H1 (cell line): Measurements from ENCODE around the gene XDH. TPM values are rescaled to one million over a fixed set of nuclear protein-coding genes. Genes with fewer than 3 reads are reported as not detected.

Experiments
- CTCF ChIA-PET: fragments of 300-600 bp; sonication (Branson Sonifier 250); formaldehyde crosslinking; loops from one replicate; lab custom pipeline; 2021; ENCODE audit not compliant: partially characterized antibody; lab: Charles Lee
- POLR2A ChIA-PET: fragments of 300-600 bp; sonication (Branson Sonifier 250); formaldehyde crosslinking; loops from one replicate; lab custom pipeline; 2021; ENCODE audit warnings: inconsistent platforms; ENCODE audit not compliant: partially characterized antibody; lab: Charles Lee
- DNase-seq, 2 experiments: peaks; one replicate each; pipeline versions ENCODE4 v3.0.0 to v3.0.0-alpha.2; 2010 to 2022; ENCODE audit warnings: low spot score in 2 of 2, low read depth in 1 of 2, mixed read lengths in 1 of 2
- FAIRE-seq: peaks from 2 replicates; lab custom pipeline; 2011; peaks lifted over from hg19 to GRCh38; lab: Jason Lieb, UNC
- H2AFZ ChIP-seq: 2 replicates; pipeline ENCODE4 v1.8.1; 2012; ENCODE audit warnings: low read length, inconsistent platforms
- H2AK5ac ChIP-seq: 2 replicates; pipeline ENCODE4 v1.6.1; 2013; ENCODE audit warnings: low read depth, low read length
- H2BK120ac ChIP-seq: replicated peaks from 2 replicates; pipeline ENCODE3; 2013; ENCODE audit warnings: low read depth, low read length, inconsistent platforms
- H2BK12ac ChIP-seq: 2 replicates; pipeline ENCODE4 v1.6.1; 2013; ENCODE audit warnings: low read depth, low read length
- H2BK15ac ChIP-seq: 2 replicates; pipeline ENCODE4 v1.6.1; 2013; ENCODE audit warnings: low read length
- H2BK20ac ChIP-seq: 2 replicates; pipeline ENCODE4 v1.6.1; 2013; ENCODE audit warnings: low read length
- H2BK5ac ChIP-seq: 2 replicates; pipeline ENCODE4 v1.6.1; 2013; ENCODE audit warnings: low read depth, low read length
- H3K14ac ChIP-seq: 2 replicates; pipeline ENCODE4 v1.6.1; 2013; ENCODE audit warnings: inconsistent platforms; ENCODE audit not compliant: insufficient read length
- H3K18ac ChIP-seq: 2 replicates; pipeline ENCODE4 v1.6.1; 2013; ENCODE audit warnings: low read length; ENCODE audit errors: extremely low read depth
- H3K23ac ChIP-seq: 2 replicates; pipeline ENCODE4 v1.6.1; 2013; ENCODE audit warnings: inconsistent platforms; ENCODE audit not compliant: insufficient read length
- H3K23me2 ChIP-seq: 2 replicates; pipeline ENCODE4 v1.6.1; 2013; ENCODE audit warnings: low read depth, low read length
- H3K27ac ChIP-seq: 2 replicates; pipeline ENCODE4 v1.6.1; 2011; ENCODE audit warnings: low read depth, low read length, inconsistent platforms
- H3K27me3 ChIP-seq, 4 experiments: replicated peaks in 1 of 4; 1 replicate in 1 of 4; 2 replicates in 3 of 4; pipeline versions ENCODE4 v1.6.1 to v1.8.1; 2011 to 2013; ENCODE audit warnings: low read length in 3 of 4, mild to moderate bottlenecking in 3 of 4, inconsistent platforms in 2 of 4, mixed read lengths in 2 of 4, moderate library complexity in 1 of 4; ENCODE audit not compliant: control insufficient read depth in 3 of 4, insufficient read depth in 3 of 4; ENCODE audit errors: extremely low read depth in 1 of 4
- H3K36me3 ChIP-seq, 4 experiments: 2 replicates each; pipeline versions ENCODE4 v1.6.1 to v1.8.1; 2011 to 2013; ENCODE audit warnings: mild to moderate bottlenecking in 4 of 4, low read length in 3 of 4, moderate library complexity in 2 of 4, control low read depth in 1 of 4, inconsistent platforms in 1 of 4; ENCODE audit not compliant: insufficient read depth in 4 of 4, control insufficient read depth in 2 of 4
- H3K4ac ChIP-seq: replicated peaks from 2 replicates; pipeline ENCODE3; 2013; ENCODE audit warnings: low read length, low read depth, mixed read lengths, inconsistent platforms; ENCODE audit not compliant: insufficient read length
- H3K4me1 ChIP-seq, 4 experiments: replicated peaks in 1 of 4; 1 replicate in 1 of 4; 2 replicates in 3 of 4; pipeline versions ENCODE4 v1.6.1 to v1.8.1; 2011 to 2013; ENCODE audit warnings: low read length in 3 of 4, inconsistent platforms in 2 of 4, mixed read lengths in 1 of 4; ENCODE audit not compliant: insufficient read depth in 4 of 4, control insufficient read depth in 3 of 4
- H3K4me2 ChIP-seq, 2 experiments: 2 replicates each; pipeline versions ENCODE4 v1.6.1 to v1.8.1; 2011 to 2013; ENCODE audit warnings: low read depth in 2 of 2, low read length in 2 of 2, control low read depth in 1 of 2, inconsistent platforms in 1 of 2, mild to moderate bottlenecking in 1 of 2; ENCODE audit not compliant: insufficient read depth in 1 of 2
- H3K4me3 ChIP-seq, 4 experiments: fragments of 200-600, 300-600 bp in 1 of 4; sonication (generic), shearing (Covaris generic), sonication (Bioruptor Twin) in 1 of 4; 2 replicates each; pipeline versions ENCODE4 v1.5.1 to v1.8.1; 2011 to 2016; ENCODE audit warnings: low read length in 4 of 4, low read depth in 3 of 4, control low read depth in 2 of 4, inconsistent platforms in 2 of 4, mild to moderate bottlenecking in 2 of 4, mixed read lengths in 1 of 4, moderate library complexity in 1 of 4; ENCODE audit not compliant: insufficient read depth in 2 of 4; ENCODE audit errors: extremely low read depth in 1 of 4
- H3K56ac ChIP-seq: replicated peaks from 2 replicates; pipeline ENCODE3; 2013; ENCODE audit warnings: low read depth, mild to moderate bottlenecking, mixed read lengths, low read length, inconsistent platforms; ENCODE audit not compliant: insufficient read length
- H3K79me1 ChIP-seq: 2 replicates; pipeline ENCODE4 v1.6.1; 2013; ENCODE audit warnings: low read depth, low read length, control low read depth
- H3K79me2 ChIP-seq, 2 experiments: 2 replicates each; pipeline versions ENCODE4 v1.6.1 to v1.8.1; 2012 to 2013; ENCODE audit warnings: low read length in 2 of 2, mild to moderate bottlenecking in 2 of 2, inconsistent platforms in 1 of 2; ENCODE audit not compliant: insufficient read depth in 2 of 2, control insufficient read depth in 1 of 2
- H3K9ac ChIP-seq, 4 experiments: replicated peaks in 1 of 4; 1 replicate in 1 of 4; 2 replicates in 3 of 4; pipeline versions ENCODE4 v1.6.1 to v1.8.1; 2011 to 2013; ENCODE audit warnings: low read depth in 3 of 4, low read length in 3 of 4, control low read depth in 2 of 4, mild to moderate bottlenecking in 2 of 4, moderate library complexity in 2 of 4, inconsistent platforms in 1 of 4; ENCODE audit errors: extremely low read depth in 1 of 4
- H3K9me3 ChIP-seq, 2 experiments: 2 replicates each; pipeline versions ENCODE4 v1.6.1 to v1.8.1; 2012 to 2013; ENCODE audit warnings: mild to moderate bottlenecking in 2 of 2, moderate library complexity in 2 of 2, control low read depth in 1 of 2, inconsistent platforms in 1 of 2, low read depth in 1 of 2, low read length in 1 of 2, mixed read lengths in 1 of 2; ENCODE audit not compliant: insufficient read depth in 2 of 2
- H4K20me1 ChIP-seq, 2 experiments: replicated peaks in 1 of 2; 2 replicates each; pipeline versions ENCODE3 to v1.8.1; 2011 to 2013; ENCODE audit warnings: inconsistent platforms in 2 of 2, low read length in 2 of 2, mild to moderate bottlenecking in 1 of 2; ENCODE audit not compliant: insufficient read depth in 2 of 2, control insufficient read depth in 1 of 2
- H4K5ac ChIP-seq: 2 replicates; pipeline ENCODE4 v1.6.1; 2013; ENCODE audit warnings: low read length, low read depth, mixed read lengths, inconsistent platforms; ENCODE audit not compliant: insufficient read length
- H4K8ac ChIP-seq: 2 replicates; pipeline ENCODE4 v1.8.0; 2013; ENCODE audit warnings: mild to moderate bottlenecking, moderate library complexity, low read length, inconsistent platforms; ENCODE audit not compliant: insufficient read depth; ENCODE audit errors: extremely low read depth
- H4K91ac ChIP-seq: replicated peaks from 2 replicates; pipeline ENCODE3; 2013; ENCODE audit warnings: low read length, mixed read lengths, inconsistent platforms; ENCODE audit not compliant: insufficient read length
- SP4 ChIP-seq: IDR thresholded peaks from 2 replicates; pipeline ENCODE4 v1.6.1; 2012; ENCODE audit warnings: low read length, inconsistent platforms
- TAF1 ChIP-seq: IDR thresholded peaks from 2 replicates; pipeline ENCODE4 v1.6.1; 2011; ENCODE audit warnings: mild to moderate bottlenecking, low read depth, low read length
- WGBS, 2 experiments: shearing (Covaris generic) in 1 of 2; methylation state at CpG; one replicate each; pipeline versions ENCODE4 v1.1.6 to v1.1.7; 2013 to 2015; ENCODE audit warnings: low lambda C conversion rate in 2 of 2, mixed read lengths in 2 of 2, inconsistent platforms in 1 of 2, low coverage in 1 of 2, missing lambda C conversion rate in 1 of 2; ENCODE audit not compliant: insufficient replicate concordance in 2 of 2, insufficient coverage in 1 of 2, insufficient read length in 1 of 2; ENCODE audit errors: extremely low coverage in 1 of 2, missing lambda C conversion rate in 1 of 2; 5-methylcytosine and 5-hydroxymethylcytosine counted together
- polyA plus RNA-seq, 7 experiments: library from polyadenylated mRNA; depleted of rRNA in 3 of 7; stranded (reverse) in 5 of 7; unstranded in 2 of 7; fragments of >200 nt in 5 of 7; fragments of 200-250 nt in 2 of 7; gene quantifications; 1 replicate in 5 of 7; 2 replicates in 1 of 7; 4 replicates in 1 of 7; pipeline versions ENCODE4 v1.2.1 to v1.2.3, GENCODE V29; 2011 to 2013; ENCODE audit warnings: missing spikeins in 2 of 7, mixed read lengths in 2 of 7
- total RNA-seq: library from RNA; stranded (reverse); fragmentation: NEBNext Ultra II Directional; extraction: Animal tissue kit (Norgen Biotek cat#: 25700); gene quantifications from 2 replicates; pipeline ENCODE4 v1.2.1, GENCODE V29; 2021

XDH gene
- total and polyA plus RNA-seq, 2 of the 8 experiments (the other 6 are each of a cell fraction or from before 2014, with no cell fraction given): 0.68 to 1.2 TPM

- H4K5ac ChIP-seq: no peak overlapping the region
- H3K14ac ChIP-seq: no peak overlapping the region
- no peak overlapping the region for H2AFZ ChIP-seq
- H3K79me2 ChIP-seq: no peaks in the 10 kb centered on the region
- 77% methylated on average over 1 of the region's 1 CpG; no CpG with 5 or more reads in 1 of the 2 experiments for WGBS, 2 experiments
- H2AK5ac ChIP-seq: no peak overlapping the region
- no peaks in the 10 kb centered on the region for H4K20me1 ChIP-seq
- peaks cover 0 to 8% (median 0%) of the 10 kb centered on the region in 4 experiments; a peak in 1 of 7 replicates for H3K4me1 ChIP-seq
- H3K23ac ChIP-seq: no peak overlapping the region
- no peak overlapping the region for H2BK5ac ChIP-seq
- H4K91ac ChIP-seq: no peak overlapping the region
- H2BK20ac ChIP-seq: no peak overlapping the region
- no peak overlapping the region for H4K8ac ChIP-seq
- CTCF ChIA-PET: interaction anchor here (0.6 to 2.6 kb wide), 4 partner anchors 12 to 122 kb away, joined by 3 to 9 read pairs (median 6); no protein-coding TSS in a partner anchor
- H3K27ac ChIP-seq: no peak overlapping the region
- H3K18ac ChIP-seq: no peak overlapping the region
- no peak overlapping the region for H2BK12ac ChIP-seq
- no peak overlapping the region for H3K9ac ChIP-seq
- H3K4me3 ChIP-seq: no peak overlapping the region
- H3K79me1 ChIP-seq: no peaks in the 10 kb centered on the region
- H3K4me2 ChIP-seq: no peak overlapping the region
- H2BK15ac ChIP-seq: no peak overlapping the region
- no peak overlapping the region for H3K4ac ChIP-seq
- H3K56ac ChIP-seq: no peak overlapping the region
- POLR2A ChIA-PET: interaction anchor here (1.4 kb wide), 1 partner anchor 17 kb away, joined by 3 read pairs; no protein-coding TSS in a partner anchor
- no peaks in the 10 kb centered on the region for H3K36me3 ChIP-seq
- no peak overlapping the region for H2BK120ac ChIP-seq
- H3K27me3 ChIP-seq: no peaks in the 10 kb centered on the region
- peaks cover 2 to 26% of the 10 kb centered on the region in 2 experiments; a peak in 3 of 4 replicates for H3K9me3 ChIP-seq
- DNase-seq (no peak), FAIRE-seq (no peak)
- H3K23me2 ChIP-seq: no peaks in the 10 kb centered on the region
- TF ChIP-seq SP4 (no peak), TAF1 (no peak)
These were observed 10.2 kb downstream of the XDH start for GRCh38 chr2:31404302-31404701.
